Femur (tissue), 1 donor: ENCODE measurements around the gene SF3A2.
"Not testable (repeated sequence)": the region's sequence is repeated elsewhere in the genome, so short reads cannot be mapped to it uniquely, and the experiment has no call there.

Experiments used
- DNase-seq: peaks from one replicate; pipeline ENCODE4 v3.0.0-alpha.2; 2017

SF3A2 gene, protein sequence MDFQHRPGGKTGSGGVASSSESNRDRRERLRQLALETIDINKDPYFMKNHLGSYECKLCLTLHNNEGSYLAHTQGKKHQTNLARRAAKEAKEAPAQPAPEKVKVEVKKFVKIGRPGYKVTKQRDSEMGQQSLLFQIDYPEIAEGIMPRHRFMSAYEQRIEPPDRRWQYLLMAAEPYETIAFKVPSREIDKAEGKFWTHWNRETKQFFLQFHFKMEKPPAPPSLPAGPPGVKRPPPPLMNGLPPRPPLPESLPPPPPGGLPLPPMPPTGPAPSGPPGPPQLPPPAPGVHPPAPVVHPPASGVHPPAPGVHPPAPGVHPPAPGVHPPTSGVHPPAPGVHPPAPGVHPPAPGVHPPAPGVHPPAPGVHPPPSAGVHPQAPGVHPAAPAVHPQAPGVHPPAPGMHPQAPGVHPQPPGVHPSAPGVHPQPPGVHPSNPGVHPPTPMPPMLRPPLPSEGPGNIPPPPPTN

DNA sequence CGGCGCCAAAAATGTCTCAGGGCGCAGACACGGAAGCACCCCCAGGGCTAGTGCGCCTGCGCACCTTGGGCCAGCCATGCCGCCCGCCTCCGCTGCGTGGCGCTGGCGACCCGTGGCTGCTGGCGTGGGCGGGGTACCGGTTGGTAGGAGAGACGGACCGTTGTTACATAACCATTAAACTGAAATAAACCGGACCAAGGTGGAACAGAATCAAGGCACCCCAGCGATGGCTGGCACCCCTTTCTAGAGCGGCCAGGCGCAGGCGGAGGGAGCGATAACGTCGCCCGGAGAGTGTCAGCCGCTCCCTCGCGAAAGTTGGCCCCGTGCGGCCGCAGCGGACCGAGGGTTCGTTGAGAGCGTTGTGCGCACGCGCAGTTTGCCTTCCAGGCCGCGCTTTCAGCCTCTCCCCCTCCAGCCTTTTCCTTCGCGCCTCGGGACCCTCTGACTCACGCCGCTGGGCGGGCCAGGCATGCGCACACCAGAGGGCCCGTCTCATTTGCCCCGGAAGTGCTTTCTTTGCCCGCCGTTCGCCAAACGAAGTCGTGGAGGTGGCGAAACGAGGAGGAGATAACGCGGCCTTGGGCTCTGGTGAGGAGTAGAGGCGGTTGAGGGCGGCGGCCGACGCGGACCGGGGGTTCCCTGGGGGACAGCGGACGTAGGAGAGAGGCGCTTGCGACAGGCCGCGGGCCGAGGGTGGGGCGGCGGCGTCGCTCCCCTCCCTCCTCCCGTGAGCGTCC is at the start of gene SF3A2, which contains the start of gene PLEKHJ1:
Gene SF3A2, plus strand, starts transcription at position 511 of the 737 bp plus-strand sequence. CDS start 6,595 bp downstream, outside the sequence.
Gene PLEKHJ1, minus strand, starts transcription at position 16 of the 737 bp plus-strand sequence. CDS start 81 bp downstream, outside the sequence.
- peak; percentile 99 for DNase-seq

DNA sequence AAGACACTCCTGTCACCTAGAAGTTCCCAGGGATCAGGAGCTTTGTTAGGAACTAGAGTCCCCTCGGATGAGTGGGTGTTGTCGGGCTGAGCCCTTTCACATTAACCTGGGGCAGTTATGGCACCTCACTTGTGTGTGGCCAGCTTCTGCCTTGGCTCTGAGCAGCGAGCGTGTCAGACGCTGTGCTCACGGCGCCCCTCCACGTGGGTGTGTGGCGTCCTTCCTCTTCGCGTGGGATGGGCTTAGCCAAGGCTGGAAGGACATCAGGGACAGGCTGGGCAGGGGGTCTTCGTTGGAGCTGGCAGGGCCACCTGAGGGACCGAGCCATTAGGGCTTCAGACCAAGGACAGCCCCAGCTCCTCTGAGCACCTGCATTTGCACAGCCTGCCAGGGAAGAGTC is 49.5 kb upstream of the SF3A2 start:
- DNase-seq, result no peak

DNA sequence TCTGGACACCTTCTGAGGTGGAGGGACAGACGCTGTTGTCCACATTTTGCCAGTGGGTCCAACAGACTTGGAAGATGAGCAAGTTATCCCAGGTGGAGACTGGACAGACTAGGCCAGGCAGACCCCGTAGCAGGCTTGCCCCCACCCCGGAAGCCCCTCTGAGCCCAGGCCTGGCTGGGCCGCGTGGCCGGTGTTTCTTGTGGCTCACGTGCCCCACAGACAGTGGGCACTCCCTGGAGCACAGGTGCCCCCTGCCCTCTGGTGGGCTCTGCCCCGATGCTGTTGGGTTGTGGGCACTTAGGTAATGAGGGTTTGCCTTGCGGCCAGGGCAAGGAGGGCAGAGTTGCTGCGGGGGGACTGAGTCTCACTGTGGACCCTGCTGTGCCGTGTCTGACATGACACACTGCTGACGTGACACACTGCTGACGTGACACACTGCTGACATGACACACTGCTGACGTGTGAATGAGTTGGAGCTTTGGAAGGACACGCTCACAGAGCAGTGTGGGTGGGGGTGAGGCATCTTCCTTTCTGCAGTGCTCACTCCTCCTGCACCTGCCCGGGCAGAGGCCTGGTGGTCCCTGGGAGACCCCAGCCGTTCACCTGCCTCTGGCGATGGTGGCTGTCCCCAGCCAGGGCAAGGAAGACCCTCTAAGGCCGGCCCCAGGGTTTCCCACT is 47.8 kb upstream of the SF3A2 start:
- DNase-seq, result no peak

DNA sequence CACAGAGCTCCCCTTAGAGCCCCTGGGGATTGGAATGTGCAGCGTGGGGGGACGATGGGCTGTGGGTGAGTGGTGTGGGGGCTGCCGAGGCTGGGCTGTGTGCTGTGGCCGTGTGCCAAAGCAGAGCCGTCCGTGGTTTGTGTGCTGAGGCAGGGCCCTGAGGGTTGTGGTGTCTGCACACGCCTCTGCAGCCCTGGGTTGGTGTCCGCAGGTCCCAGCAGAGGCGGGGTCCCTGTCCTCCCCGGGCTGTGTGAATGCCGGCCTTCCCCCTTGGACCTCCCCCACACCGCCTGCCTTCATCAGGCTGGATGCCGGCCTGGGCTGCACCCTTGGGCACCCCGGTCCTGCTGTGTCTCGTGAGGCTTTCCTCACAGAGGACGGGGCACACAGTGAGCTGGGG is 46.7 kb upstream of the SF3A2 start:
- DNase-seq, result no peak

DNA sequence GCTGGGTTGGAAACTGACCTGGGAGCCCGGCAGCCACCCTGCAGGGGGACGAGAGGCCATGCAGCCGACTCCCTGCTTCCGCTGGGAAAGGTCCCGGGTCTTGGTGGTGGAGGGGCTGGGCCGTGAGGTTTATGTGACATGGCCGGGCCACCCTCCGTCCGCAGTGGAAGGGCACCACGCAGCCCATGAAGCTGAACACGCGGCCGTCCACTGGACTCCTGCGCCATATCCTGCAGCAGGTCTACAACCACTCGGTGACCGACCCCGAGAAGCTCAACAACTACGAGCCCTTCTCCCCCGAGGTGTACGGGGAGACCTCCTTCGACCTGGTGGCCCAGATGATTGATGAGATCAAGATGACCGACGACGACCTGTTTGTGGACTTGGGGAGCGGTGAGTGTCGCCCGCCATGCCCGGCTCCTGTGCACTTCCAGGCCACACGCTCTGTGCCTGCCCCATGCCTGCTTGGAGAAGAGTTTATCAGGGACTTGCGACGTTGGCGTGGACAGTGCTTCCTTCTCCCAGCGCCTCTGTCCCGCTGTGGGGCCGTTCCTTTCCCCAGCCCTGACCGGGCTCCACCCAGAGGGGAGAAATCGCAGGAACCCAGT is 45.7 kb upstream of the SF3A2 start:
- DNase-seq, result no peak

DNA sequence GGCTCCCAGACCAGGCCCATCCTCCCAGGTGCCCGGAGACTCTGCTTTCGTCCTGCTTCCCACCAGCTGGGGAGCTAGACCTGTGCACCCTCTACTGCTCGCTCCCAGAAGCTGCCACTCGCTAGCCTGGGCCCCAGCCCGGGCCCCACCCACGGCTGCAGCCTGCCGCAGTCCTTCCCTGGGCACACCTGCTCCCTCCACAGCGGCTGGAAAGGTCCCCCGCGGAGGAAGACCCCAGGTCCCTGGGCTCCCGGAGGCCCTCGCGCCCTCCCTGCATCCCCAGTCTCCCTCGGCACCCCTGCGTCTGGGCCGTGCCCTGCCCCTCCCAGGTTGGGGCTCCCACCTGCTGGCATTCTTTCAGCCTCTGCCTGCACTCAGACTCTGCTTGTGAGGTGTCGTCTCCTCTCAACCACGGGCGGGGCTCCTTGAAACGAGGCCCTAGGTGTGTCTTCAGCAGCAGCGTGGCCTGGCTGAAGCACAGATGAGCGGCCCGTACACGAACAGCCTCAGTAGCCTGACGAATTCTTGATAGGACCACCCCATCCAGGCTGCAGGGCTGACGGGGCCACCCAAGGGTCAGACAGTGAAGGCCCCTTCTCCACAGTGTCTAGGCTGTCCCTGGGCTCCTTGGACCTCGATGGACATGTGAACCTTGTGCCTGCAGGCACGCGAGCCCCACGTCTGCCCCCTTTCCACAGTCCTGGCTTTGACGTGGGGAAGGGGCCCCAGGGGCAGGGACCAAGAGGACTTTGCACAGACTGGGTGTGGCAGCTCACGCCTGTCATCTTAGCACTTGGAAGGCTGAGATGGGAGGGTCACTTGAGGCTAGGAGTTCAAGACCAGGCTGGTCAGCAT is 44.9 kb upstream of the SF3A2 start:
- DNase-seq, result no peak

DNA sequence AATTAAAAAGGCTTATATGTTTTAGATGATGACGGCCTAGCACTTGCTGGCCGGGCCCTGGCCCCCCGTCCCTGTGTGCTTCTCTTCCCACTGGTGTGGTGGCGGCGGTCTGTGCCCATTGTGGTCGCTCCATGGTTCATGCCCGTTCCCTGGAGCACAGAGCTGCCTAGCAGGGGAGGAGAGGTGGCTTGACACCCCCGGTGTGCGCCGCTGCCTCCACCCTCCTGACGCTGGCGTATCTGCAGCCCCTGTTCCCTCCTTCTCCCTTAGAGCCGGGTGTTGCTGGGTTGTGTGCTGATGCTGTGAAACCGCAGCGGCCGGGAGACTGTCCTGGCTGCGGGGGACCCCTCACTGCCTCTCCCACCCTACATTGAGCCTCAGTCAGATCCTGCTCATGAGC is 43.8 kb upstream of the SF3A2 start:
- DNase-seq, result no peak

DNA sequence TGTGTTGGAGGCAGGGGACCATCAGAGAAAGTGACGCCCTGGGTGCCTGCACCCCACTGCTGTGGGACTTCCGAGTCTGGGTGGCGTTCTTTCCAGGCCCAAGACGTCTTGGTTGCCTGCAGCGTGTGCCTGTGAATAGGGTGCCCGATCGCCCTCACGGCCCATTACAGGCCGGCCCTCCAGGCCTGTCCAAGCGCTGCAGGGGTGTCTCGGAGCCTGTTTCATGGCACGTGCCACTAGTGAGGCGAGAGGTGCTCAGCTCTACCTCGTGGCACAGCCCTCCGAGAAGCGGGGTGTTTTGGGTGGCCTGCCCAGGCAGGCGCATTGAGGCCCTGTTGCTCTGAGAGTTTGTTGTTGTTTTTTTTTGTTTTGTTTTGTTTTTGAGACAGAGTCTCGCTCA is 42.8 kb upstream of the SF3A2 start:
- DNase-seq, result no peak

DNA sequence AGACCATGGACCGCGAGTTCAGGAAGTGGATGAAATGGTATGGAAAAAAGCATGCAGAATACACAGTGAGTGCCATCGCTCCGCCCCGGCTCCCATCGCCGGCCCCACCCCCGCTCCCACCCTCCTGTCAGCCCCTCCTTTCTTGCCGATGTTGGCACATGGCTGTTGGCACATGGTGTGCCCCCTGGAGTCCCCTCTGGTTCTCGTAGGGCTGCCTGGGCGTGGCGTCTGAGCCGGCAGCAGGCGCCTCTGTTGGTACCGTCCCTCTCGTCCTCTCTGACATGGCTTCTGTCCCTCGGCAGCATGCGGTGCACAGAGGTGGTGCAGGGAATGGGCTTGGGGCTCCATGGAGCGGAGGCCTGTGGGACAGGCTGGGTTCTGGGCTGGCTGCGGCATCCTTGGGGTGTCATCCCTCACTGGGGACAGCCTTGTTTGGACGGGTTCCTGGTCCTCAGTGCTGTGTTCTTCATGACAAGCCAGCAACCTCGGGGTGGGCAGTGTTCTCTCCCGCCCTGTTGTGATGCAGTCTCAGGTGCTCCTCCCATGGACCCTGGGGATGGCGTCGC is 42.0 kb upstream of the SF3A2 start:
- no peak for DNase-seq

DNA sequence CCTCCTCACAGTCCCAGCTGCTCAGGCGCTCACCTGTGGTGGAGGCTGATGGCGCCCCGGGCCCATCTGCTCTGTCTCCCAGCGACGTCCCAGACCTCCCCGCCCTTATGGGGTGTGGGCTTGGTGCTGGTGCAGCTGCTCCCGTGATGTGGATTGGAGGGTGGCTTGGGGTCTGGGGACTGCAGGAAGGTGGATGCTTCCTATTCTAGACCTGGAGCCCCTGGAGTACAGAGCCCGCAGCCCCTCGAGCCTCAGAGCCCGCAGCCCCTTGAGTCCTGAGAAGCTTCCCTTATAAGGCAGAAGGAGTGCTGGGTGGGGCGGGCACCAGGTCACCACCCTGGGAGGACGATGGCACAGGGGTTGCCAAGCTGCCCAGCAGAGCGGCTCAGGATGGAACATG is 41.3 kb upstream of the SF3A2 start:
- DNase-seq, result no peak

DNA sequence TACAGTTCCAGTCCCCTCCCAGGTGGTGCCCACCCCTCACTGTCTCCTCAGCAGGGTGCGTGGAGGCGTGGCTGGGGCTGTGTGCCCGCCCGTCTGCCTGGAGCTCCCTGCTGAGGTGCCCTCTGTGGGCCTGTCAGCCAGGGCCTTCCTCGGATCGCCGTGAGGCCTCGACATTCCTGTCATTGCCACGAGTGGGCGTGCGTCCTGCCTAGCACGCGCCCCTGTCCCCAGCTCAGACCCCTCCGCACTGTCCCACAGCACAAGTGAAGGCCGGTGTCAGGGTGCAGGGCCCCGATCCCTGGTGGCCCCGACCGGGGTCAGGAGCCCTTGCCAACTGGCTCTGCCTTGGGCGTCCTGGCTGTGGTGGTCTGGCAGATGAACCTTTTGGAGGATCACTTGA is 40.7 kb upstream of the SF3A2 start:
- DNase-seq, result no peak

DNA sequence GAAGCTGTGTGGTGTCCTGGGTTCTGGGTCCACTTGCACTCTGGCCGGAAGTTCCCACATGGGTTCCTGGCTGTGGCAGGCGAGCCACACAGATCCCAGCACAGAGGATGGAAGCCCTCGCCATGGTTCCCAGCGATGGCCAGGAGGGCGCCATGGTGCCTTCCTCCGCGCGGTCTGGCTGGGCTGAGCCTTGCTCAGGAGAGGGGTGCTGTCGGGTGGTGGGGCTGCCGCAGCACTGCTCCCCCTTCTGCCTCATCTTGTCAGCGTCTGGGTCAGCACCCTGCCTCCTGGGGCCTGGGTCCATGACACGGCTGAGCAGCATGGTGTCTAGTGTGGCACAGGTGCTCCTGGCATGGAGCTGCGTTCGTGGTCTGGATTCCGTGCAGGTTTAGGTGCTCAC is 39.4 kb upstream of the SF3A2 start:
- no peak for DNase-seq

DNA sequence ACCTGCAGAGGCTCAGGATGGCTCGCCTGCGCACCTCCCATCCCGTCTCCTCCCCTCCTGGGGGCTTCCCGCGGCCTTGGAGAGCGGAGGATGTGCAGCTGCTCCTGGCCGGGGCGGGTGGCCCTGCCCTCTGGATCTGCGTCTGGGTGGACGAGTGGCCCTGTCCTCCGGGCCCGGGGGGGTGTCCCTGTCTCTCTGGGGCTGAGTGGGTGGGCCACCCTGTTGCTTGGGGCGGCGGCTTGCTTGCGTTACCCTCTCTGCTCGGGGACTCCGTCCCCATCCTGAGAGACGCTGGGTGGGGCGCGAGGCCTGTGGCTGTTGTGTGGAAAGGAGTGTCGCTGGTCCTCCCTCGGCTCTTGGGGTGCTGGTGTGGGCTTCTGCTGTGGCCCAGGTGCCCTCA is 38.3 kb upstream of the SF3A2 start:
- DNase-seq, result no peak

DNA sequence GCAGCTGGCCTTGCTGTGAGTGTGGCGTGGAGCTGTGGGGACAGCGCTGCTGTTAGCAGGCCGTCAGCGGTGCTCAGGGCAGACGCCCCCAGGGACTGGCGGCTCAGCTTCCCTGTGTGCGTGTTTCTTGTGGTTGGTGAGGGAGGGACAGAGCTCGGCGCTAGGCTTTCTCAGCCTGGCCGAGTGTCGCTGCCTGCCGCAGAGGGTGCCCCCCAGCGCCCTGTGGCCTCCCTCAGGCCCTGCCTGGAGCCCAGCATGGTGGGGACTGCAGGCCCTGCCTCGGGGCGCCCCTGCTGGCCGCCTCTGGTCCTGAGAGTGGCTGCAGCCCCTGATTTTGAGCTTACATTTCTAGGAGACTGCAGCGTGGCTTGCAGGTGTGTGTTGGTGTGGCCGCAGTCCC is 37.4 kb upstream of the SF3A2 start:
- no peak for DNase-seq

DNA sequence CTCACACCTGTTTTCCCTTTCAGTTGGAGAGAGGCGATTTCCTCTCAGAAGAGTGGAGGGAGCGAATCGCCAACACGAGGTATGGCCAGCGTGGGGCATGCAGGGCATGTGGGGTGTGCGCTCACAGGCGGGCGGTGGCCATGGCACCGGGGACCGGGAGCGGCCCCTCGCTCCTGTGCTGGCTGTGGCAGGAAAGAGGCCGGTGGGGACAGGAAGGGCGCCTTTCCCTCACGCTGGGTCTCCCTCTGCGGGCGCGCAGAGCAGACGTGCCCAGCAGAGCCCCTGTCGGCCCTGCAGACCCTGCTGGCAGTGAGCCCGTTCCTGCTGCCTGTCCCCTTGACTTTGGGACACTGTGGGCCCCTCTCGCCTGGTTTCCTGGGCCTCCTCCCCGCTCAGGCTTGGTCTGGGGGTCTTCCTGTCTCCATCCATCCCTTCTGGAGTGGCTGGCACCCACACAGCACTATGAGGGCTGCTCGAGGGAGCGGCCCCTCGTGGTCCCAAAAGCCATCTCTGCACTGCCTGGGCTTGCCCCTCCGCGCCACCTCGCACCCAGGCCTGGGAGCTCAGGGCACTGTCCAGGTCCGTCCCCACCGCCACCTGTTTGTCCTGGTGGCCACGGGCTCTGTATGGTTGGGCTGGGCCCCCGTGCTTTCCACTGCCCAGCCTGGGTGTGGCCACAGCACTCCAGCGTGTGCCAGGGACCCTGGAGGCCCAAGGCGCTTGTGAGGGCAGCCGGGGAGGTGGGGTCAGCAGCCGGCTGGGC is 36.6 kb upstream of the SF3A2 start:
- DNase-seq, result no peak

DNA sequence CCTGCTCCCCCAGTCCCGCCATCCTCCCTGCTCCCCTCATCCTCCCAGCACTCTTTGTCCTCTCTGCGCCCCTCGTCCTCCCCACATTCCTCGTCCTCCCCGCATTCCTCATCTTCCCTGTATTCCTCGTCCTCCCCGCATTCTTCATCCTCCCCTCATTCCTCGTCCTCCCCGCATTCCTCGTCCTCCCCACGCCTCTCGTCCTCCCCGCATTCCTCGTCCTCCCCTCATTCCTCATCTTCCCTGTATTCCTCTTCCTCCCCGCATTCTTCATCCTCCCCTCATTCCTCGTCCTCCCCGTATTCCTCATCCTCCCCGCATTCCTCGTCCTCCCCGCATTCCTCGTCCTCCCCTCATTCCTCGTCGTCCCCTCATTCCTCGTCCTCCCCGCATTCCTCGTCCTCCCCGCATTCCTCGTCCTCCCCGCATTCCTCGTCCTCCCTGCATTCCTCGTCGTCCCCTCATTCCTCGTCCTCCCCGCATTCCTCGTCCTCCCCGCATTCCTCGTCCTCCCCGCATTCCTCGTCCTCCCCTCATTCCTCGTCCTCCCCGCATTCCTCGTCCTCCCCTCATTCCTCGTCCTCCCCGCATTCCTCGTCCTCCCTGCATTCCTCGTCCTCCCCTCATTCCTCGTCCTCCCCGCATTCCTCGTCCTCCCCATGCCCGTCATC is 35.9 kb upstream of the SF3A2 start:
- not testable (repeated sequence) for DNase-seq

DNA sequence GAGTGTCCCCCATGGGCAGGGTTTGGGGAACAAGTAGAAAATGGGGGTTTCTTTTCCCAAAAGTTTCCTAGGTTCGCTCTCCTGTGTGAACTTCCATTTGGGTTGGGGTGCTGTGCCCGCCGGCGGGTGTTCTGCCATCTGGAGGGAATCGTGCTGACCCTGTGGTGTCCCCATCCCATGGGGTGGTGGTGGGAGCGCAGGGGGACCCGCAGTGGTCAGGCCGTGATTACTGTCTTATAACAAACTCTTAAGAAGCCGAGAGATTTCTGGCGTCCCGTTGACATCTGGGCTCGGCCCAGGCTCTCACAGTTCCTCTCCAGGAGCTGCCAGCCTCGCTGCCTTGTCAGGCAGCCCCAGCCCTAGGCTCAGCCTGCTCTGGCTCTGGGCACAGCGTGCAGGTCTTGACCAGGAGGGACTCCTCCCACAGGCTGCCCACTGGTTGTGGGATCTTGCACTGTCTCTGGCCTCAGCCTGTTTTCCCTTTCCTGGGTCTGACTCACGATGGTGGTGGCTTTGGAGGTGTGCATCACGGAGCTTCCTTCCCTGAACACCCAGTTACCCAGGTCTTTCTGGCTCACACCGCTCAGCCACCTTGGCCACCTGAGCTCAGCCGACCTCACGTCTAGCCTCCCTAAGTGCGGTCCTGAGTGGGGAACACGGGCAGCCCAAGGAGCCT is 35.0 kb upstream of the SF3A2 start:
- no peak for DNase-seq

DNA sequence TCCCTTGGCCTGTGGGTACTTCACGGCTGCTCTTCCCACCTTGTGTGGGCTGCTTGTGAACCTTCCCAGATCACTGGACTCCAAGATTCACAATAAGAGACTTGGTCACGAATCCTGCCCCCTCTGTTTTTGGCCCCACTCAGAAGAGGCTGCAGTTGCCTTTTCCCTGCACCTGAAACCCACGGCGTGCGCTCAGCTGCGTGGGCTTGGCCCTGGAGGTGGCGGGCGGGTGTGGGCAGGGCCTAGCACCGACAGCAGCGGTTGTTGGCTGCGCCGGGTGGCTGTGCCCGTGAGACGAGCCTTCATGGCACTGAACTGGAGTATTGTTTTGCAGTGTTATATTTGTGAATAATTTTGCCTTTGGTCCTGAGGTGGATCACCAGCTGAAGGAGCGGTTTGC is 34.3 kb upstream of the SF3A2 start:
- no peak for DNase-seq

DNA sequence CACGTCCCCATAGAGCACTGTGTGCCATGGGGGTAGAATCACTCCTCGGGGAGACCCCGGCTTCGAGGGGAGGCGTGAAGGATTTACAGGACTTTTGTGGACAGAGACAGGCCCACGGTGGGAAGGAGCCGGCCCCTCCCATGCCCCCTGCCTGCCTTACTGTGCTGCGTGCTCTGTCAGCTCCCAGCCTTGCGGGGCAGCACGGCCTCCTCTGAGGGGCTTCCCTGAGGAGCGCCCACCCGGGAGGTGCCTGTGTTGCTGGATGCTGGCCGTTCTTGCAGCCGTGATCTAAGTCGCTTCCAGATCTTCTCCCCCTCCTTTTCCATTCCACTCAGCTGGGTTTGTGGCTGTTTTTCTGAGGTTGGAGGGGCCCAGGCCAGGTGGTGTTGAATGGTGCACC is 29.6 kb upstream of the SF3A2 start:
- no peak for DNase-seq
